ENCODE results near the gene C9orf50. TPM values are rescaled to one million over a fixed set of nuclear protein-coding genes. Genes with fewer than 3 reads are reported as not detected.

The C9orf50 gene
- total RNA-seq, 1 experiment from 2014 or later: not detected

- no TSS peak for BruUV-seq (replicated peaks)
- intact Hi-C loops (cut with micrococcal nuclease; ENCODE audit: unreplicated experiment): no loop called here
- Histone ChIP-seq H3K9me3 (ENCODE audit: insufficient read depth, low read depth) (no peaks in the 10 kb centered on the region), H3K27ac (no peak overlapping the region), H3K4me3 (no peak overlapping the region), H3K4me1 (replicated peaks; ENCODE audit: insufficient read depth) (peaks cover 12% of the 10 kb centered on the region), H4K20me1 (ENCODE audit: insufficient read depth) (no peaks in the 10 kb centered on the region), H3K36me3 (ENCODE audit: low read depth) (no peaks in the 10 kb centered on the region), H3K4me2 (no peak overlapping the region), H3K27me3 (ENCODE audit: insufficient read depth, low read depth) (no peaks in the 10 kb centered on the region), H3F3A (ENCODE audit: insufficient read depth, low read depth) (peaks cover 9% of the 10 kb centered on the region), H3K9me2 (ENCODE audit: insufficient read depth) (no peaks in the 10 kb centered on the region), H2AFZ (no peak overlapping the region), H3K79me2 (ENCODE audit: low read depth) (no peaks in the 10 kb centered on the region)
- TF ChIP-seq CTCF (conservative IDR thresholded peaks at IDR 0.05) (no peak), EZH2 (IDR thresholded peaks at IDR 0.05; ENCODE audit: low read depth) (no peak)
- ChIA-PET POLR2A (ENCODE audit: unreplicated experiment) (no interaction called here), CTCF (no interaction called here)
- DNase-seq: no peak
Measured at GRCh38 chr9:129655154-129655553, 34.3 kb upstream of the C9orf50 start.

GRCh38 chr9:129654554-129655040 lies 33.7 kb upstream of the C9orf50 start:
- Histone ChIP-seq H3K36me3 (ENCODE audit: low read depth) (no peaks in the 10 kb centered on the region), H3K27ac (no peak overlapping the region), H3F3A (ENCODE audit: insufficient read depth, low read depth) (peaks cover 9% of the 10 kb centered on the region), H3K4me2 (no peak overlapping the region), H4K20me1 (ENCODE audit: insufficient read depth) (no peaks in the 10 kb centered on the region), H3K9me3 (ENCODE audit: insufficient read depth, low read depth) (no peaks in the 10 kb centered on the region), H3K4me1 (replicated peaks; ENCODE audit: insufficient read depth) (peaks cover 12% of the 10 kb centered on the region), H3K27me3 (ENCODE audit: insufficient read depth, low read depth) (no peaks in the 10 kb centered on the region), H3K4me3 (no peak overlapping the region), H3K79me2 (ENCODE audit: low read depth) (no peaks in the 10 kb centered on the region), H3K9me2 (ENCODE audit: insufficient read depth) (no peaks in the 10 kb centered on the region), H2AFZ (no peak overlapping the region)
- no peak for DNase-seq
- ChIA-PET CTCF (no interaction called here), POLR2A (ENCODE audit: unreplicated experiment) (no interaction called here)
- no peak for TF ChIP-seq CTCF (conservative IDR thresholded peaks at IDR 0.05)
- TF ChIP-seq EZH2 (IDR thresholded peaks at IDR 0.05; ENCODE audit: low read depth): no peak
- intact Hi-C loops (cut with micrococcal nuclease; ENCODE audit: unreplicated experiment): no loop called here
- BruUV-seq (replicated peaks): no TSS peak

- H2AFZ ChIP-seq: no peak overlapping the region
- H3K27ac ChIP-seq: no peak overlapping the region
- CTCF ChIA-PET: no interaction called here
- TF ChIP-seq CTCF (conservative IDR thresholded peaks at IDR 0.05): no peak
- no peak for TF ChIP-seq EZH2 (IDR thresholded peaks at IDR 0.05; ENCODE audit: low read depth)
- peaks cover 9% of the 10 kb centered on the region for H3F3A ChIP-seq (ENCODE audit: insufficient read depth, low read depth)
- no peaks in the 10 kb centered on the region for H3K9me3 ChIP-seq (ENCODE audit: insufficient read depth, low read depth)
- no peak overlapping the region for H3K4me2 ChIP-seq
- intact Hi-C loops (cut with micrococcal nuclease; ENCODE audit: unreplicated experiment): no loop called here
- DNase-seq: no peak
- H4K20me1 ChIP-seq (ENCODE audit: insufficient read depth): no peaks in the 10 kb centered on the region
- H3K27me3 ChIP-seq (ENCODE audit: insufficient read depth, low read depth): no peaks in the 10 kb centered on the region
- H3K36me3 ChIP-seq (ENCODE audit: low read depth): no peaks in the 10 kb centered on the region
- H3K9me2 ChIP-seq (ENCODE audit: insufficient read depth): no peaks in the 10 kb centered on the region
- POLR2A ChIA-PET (ENCODE audit: unreplicated experiment): no interaction called here
- H3K4me1 ChIP-seq (replicated peaks; ENCODE audit: insufficient read depth): peaks cover 12% of the 10 kb centered on the region
- no peaks in the 10 kb centered on the region for H3K79me2 ChIP-seq (ENCODE audit: low read depth)
- BruUV-seq (replicated peaks): no TSS peak
- H3K4me3 ChIP-seq: no peak overlapping the region
Measured at GRCh38 chr9:129653823-129654553, 33.1 kb upstream of the C9orf50 start.
